ENCODE measurements around the gene MYBPC2.

GRCh38 chr19:50406156-50406820 is 26.4 kb upstream of the MYBPC2 start:
- TF ChIP-seq CTCF (IDR thresholded peaks at IDR 0.05; ENCODE audit: low read length) (no peak), EZH2 (IDR thresholded peaks at IDR 0.05; ENCODE audit: borderline replicate concordance, low read length) (no peak)

Data from OCI-LY1 (cell line).